Skeletal muscle tissue (tissue), 4 donors: ENCODE data around the gene PDPK1. TPM values are rescaled to one million over a fixed set of nuclear protein-coding genes. Genes with fewer than 3 reads are reported as not detected.
"Not testable (repeated sequence)": the region's sequence is repeated elsewhere in the genome, so short reads cannot be mapped to it uniquely, and the experiment has no call there.

Experiments used
- H3K27ac ChIP-seq: one replicate; pipeline ENCODE4 v1.7.0; 2013; ENCODE audit warnings: mild to moderate bottlenecking, low read depth, low read length, inconsistent platforms
- H3K27me3 ChIP-seq, 3 donors: one replicate each; pipeline ENCODE4 v1.7.0; 2013; ENCODE audit warnings: low read length in 3 of 3; ENCODE audit not compliant: control insufficient read depth in 3 of 3, insufficient read depth in 3 of 3
- H3K36me3 ChIP-seq, 3 donors: one replicate each; pipeline ENCODE4 v1.7.0; 2013; ENCODE audit warnings: low read length in 3 of 3; ENCODE audit not compliant: control insufficient read depth in 3 of 3, insufficient read depth in 3 of 3
- H3K4me1 ChIP-seq, 3 donors: one replicate each; pipeline ENCODE4 v1.7.0; 2013; ENCODE audit warnings: low read length in 3 of 3, mild to moderate bottlenecking in 3 of 3; ENCODE audit not compliant: control insufficient read depth in 3 of 3, insufficient read depth in 3 of 3
- H3K4me3 ChIP-seq, 3 donors: one replicate each; pipeline ENCODE4 v1.7.0; 2013; ENCODE audit warnings: low read length in 3 of 3
- H3K9ac ChIP-seq, 3 donors: one replicate each; pipeline ENCODE4 v1.7.0; 2013; ENCODE audit warnings: low read length in 3 of 3, mild to moderate bottlenecking in 3 of 3, moderate library complexity in 2 of 3, low read depth in 1 of 3
- H3K9me3 ChIP-seq, 3 donors: one replicate each; pipeline ENCODE4 v1.7.0; 2013; ENCODE audit warnings: low read length in 3 of 3; ENCODE audit not compliant: control insufficient read depth in 3 of 3
- total RNA-seq: library from RNA; depleted of rRNA; stranded (reverse); fragments of >200 nt; gene quantifications from one replicate; pipeline ENCODE4 v1.2.3, GENCODE V29; 2014
- donor health status: Osteomylitis.

PDPK1 gene
- total RNA-seq, 1 donor from 2014 or later, result 18.3 TPM

- H3K4me3 ChIP-seq, H3K9me3 ChIP-seq, H3K36me3 ChIP-seq, H3K27me3 ChIP-seq, H3K27ac ChIP-seq, H3K4me1 ChIP-seq, H3K9ac ChIP-seq: not testable (repeated sequence)
Observed at GRCh38 chr16:2568573-2568972, 30.8 kb downstream of the PDPK1 start.

- not testable (repeated sequence) for H3K27me3 ChIP-seq, H3K9ac ChIP-seq
Observed at GRCh38 chr16:2572704-2573103, 34.9 kb downstream of the PDPK1 start.

DNA sequence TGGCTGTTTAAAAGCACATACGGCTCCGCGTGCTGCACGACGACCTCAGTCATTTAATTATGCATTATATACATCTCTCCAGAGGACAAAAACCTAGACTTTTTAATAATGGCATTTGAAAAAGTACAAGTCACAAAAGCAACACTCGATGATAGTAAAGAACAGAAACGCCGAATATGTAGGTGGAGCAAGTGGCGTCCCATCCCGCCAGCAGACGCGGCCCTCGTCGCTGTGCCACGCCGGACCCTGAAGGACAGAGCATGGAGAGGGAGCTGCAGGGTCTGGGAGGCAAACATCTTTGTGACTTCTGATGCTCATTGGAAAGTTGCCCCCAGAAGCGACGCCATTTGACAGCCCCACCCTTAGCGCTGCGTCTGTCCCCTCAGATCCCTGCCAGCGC is 38.0 kb downstream of the PDPK1 start:
- H3K27ac ChIP-seq, H3K36me3 ChIP-seq, H3K4me1 ChIP-seq, H3K4me3 ChIP-seq, H3K9ac ChIP-seq, H3K9me3 ChIP-seq, H3K27me3 ChIP-seq: not testable (repeated sequence)

More at GRCh38 chr16:2572704-2573103, 34.9 kb downstream of the PDPK1 start:
- H3K4me3 ChIP-seq, H3K9me3 ChIP-seq, H3K27ac ChIP-seq, H3K4me1 ChIP-seq, H3K36me3 ChIP-seq: not testable (repeated sequence)

DNA sequence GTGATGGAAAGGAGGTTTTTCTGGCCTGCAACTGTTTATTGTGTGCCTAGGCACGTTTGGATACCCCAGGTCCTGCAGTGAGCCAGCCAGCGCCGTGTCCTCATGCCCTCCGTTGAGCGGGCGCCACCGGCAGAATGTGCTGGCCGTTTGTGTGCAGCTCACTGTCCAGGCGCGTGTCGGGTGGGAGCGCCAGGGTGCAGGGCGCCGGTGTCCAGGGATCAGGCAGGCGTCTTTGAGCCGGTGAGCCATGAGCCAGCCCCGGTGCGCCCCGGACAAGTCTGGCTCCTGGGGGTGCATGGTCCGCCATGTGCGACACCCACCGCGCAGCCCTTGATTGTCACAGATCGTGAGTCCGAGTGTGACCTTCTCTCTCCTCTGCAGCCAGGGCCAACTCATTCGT is 39.2 kb downstream of the PDPK1 start:
- not testable (repeated sequence) for H3K4me3 ChIP-seq, H3K36me3 ChIP-seq, H3K27ac ChIP-seq, H3K9me3 ChIP-seq, H3K9ac ChIP-seq, H3K4me1 ChIP-seq, H3K27me3 ChIP-seq

- H3K9me3 ChIP-seq, H3K27ac ChIP-seq, H3K27me3 ChIP-seq, H3K4me1 ChIP-seq, H3K36me3 ChIP-seq, H3K9ac ChIP-seq, H3K4me3 ChIP-seq: not testable (repeated sequence)
Observed at GRCh38 chr16:2578905-2579304, 41.1 kb downstream of the PDPK1 start.

- H3K36me3 ChIP-seq, H3K27ac ChIP-seq, H3K4me1 ChIP-seq, H3K27me3 ChIP-seq, H3K9ac ChIP-seq, H3K4me3 ChIP-seq, H3K9me3 ChIP-seq: not testable (repeated sequence)
Observed at GRCh38 chr16:2580143-2580542, 42.3 kb downstream of the PDPK1 start.

- not testable (repeated sequence) for H3K4me3 ChIP-seq, H3K9me3 ChIP-seq, H3K9ac ChIP-seq, H3K27ac ChIP-seq, H3K27me3 ChIP-seq, H3K36me3 ChIP-seq
- H3K4me1 ChIP-seq, result peaks cover 13% of the 10 kb centered on the region in 3 donors
Observed at GRCh38 chr16:2580818-2581217, 43.0 kb downstream of the PDPK1 start.

DNA sequence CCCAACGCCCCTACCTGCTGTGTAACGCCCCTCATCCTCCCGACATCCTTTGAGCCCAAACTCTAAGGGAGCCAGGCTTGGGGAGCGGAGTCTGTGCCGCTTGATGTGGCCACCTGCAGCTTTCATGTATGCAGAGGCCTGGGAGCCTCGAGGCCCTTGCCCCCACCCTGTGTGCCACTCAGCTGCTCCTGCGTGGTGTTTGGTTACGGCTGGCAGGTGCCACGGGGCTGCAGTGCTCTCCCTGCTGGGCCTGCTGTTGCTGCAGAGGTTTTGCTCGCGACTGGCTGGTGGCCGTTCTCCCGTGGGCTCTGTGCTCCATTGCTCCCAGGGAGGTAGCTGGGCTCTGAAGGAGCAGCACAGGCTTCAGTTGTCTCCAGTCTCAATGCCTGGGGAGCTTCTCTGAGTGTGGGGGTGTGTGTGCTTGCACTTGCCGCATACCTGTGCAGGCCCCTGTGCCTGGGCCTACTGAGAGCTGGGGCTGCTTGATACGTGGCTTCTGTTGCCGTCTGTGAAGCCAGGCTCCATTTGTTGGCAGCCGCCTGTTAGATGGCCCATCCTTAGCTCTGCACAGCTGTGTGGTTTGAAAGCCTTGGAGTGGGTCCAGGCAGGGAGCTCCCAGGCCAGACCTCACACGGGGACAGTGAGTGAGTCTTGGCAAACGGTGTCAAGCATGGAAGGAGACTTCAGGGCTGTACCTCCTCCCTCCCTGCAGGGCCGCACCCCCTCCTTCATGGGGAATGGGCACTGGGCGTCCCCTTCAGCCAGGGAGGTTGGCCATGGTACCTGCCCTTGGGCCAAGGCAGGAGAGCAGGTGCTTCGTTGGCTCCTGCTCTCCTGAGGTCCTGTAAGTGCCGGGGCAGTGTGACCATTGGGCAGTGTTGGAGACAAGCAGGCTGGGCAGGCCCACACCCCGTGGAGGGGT is 47.2 kb downstream of the PDPK1 start:
- Histone ChIP-seq H3K4me3 (peak overlapping the region in 1 of 3 donors; percentile 35), H3K27ac (no peak overlapping the region), H3K36me3 (peaks cover 25 to 32% (median 27%) of the 10 kb centered on the region in 3 donors), H3K4me1 (peaks cover 13 to 20% (median 14%) of the 10 kb centered on the region in 3 donors), H3K9ac (peak overlapping the region; percentile 32 to 62 (median 51)), H3K9me3 (no peaks in the 10 kb centered on the region), H3K27me3 (no peaks in the 10 kb centered on the region)

GRCh38 chr16:2585651-2586081 is 47.8 kb downstream of the PDPK1 start:
- peak overlapping the region in 1 of 3 donors; percentile 24 for H3K4me3 ChIP-seq
- H3K27ac ChIP-seq, result no peak overlapping the region
- peak overlapping the region in 1 of 3 donors; percentile 62 for H3K9ac ChIP-seq
- no peaks in the 10 kb centered on the region for H3K9me3 ChIP-seq
- H3K27me3 ChIP-seq, result no peaks in the 10 kb centered on the region
- H3K4me1 ChIP-seq, result peaks cover 13 to 20% (median 14%) of the 10 kb centered on the region in 3 donors
- peaks cover 25 to 37% (median 28%) of the 10 kb centered on the region in 3 donors for H3K36me3 ChIP-seq

DNA sequence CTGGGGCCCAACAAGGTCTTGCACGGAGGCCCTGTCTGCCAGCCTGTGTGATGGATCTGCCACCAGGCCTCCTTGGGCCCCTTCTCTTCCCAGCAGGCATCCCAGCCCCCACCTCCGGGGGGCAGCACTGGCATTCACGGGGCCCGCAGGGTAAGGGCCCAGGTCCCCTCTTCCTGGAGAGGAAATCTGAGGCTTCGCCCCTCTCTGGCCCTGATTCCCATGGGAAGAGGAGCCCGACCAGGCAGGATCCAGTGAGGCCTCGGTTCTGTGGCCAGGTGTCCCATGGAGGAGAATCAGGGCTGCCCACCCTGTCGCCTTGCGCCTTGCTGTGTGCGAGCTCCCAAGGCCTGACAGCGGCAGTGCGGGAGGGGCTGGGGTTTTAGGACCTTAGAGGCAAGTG is 48.4 kb downstream of the PDPK1 start:
- Histone ChIP-seq H3K27ac (no peak overlapping the region), H3K4me3 (no peak overlapping the region), H3K9me3 (no peaks in the 10 kb centered on the region), H3K36me3 (peaks cover 25 to 37% (median 28%) of the 10 kb centered on the region in 3 donors), H3K9ac (peak overlapping the region in 1 of 3 donors; percentile 62), H3K4me1 (peaks cover 13 to 20% (median 14%) of the 10 kb centered on the region in 3 donors), H3K27me3 (no peaks in the 10 kb centered on the region)
